Lung microvascular endothelial cell (primary cell): ENCODE data around the gene DDX18. TPM values are rescaled to one million over a fixed set of nuclear protein-coding genes. Genes with fewer than 3 reads are reported as not detected.

ENCODE experiments used
- total RNA-seq: library from RNA; depleted of rRNA; stranded (reverse); fragments of >200 nt; gene quantifications from 2 replicates; pipeline ENCODE4 v1.2.1, GENCODE V29; 2014

The DDX18 gene
- total RNA-seq, 1 donor from 2014 or later: 42.9 TPM

Other genes starting within 250 kb of the DDX18 start
- gene CCDC93, start 199.4 kb downstream of the DDX18 start, total RNA-seq: 13.7 and 19.0 TPM in 2 replicates